NCI-H2029 (cell line): ENCODE data around the gene IQGAP3.
"Not testable (repeated sequence)": the region's sequence is repeated elsewhere in the genome, so short reads cannot be mapped to it uniquely, and the experiment has no call there.

Experiments
- DNase-seq: peaks from one replicate; lab custom pipeline; 2025; lab: John Stamatoyannopoulos, UW

IQGAP3 gene

GRCh38 chr1:156572663-156573018, 276 bp upstream of the IQGAP3 start:
- no peak for DNase-seq

GRCh38 chr1:156571261-156571852, 1.0 kb downstream of the IQGAP3 start:
- no peak for DNase-seq

- DNase-seq = no peak
Observed at GRCh38 chr1:156566436-156566835, 5.9 kb downstream of the IQGAP3 start.

GRCh38 chr1:156565519-156565918, 6.8 kb downstream of the IQGAP3 start:
- no peak for DNase-seq

GRCh38 chr1:156560585-156561163, 11.7 kb downstream of the IQGAP3 start:
- DNase-seq = no peak

- DNase-seq = no peak
Observed at GRCh38 chr1:156559797-156560385, 12.5 kb downstream of the IQGAP3 start.

- DNase-seq = no peak
Observed at GRCh38 chr1:156559086-156559796, 13.1 kb downstream of the IQGAP3 start.

GRCh38 chr1:156556354-156556753, 16.0 kb downstream of the IQGAP3 start:
- DNase-seq = no peak

- no peak for DNase-seq
Observed at GRCh38 chr1:156555715-156556114, 16.6 kb downstream of the IQGAP3 start.

GRCh38 chr1:156554971-156555370, 17.4 kb downstream of the IQGAP3 start:
- no peak for DNase-seq

GRCh38 chr1:156553860-156554485, 18.4 kb downstream of the IQGAP3 start:
- no peak for DNase-seq

- DNase-seq = not testable (repeated sequence)
Observed at GRCh38 chr1:156552937-156553336, 19.4 kb downstream of the IQGAP3 start.

- no peak for DNase-seq
Observed at GRCh38 chr1:156552518-156552917, 19.8 kb downstream of the IQGAP3 start.

GRCh38 chr1:156551869-156552268, 20.5 kb downstream of the IQGAP3 start:
- DNase-seq = no peak

- DNase-seq = no peak
Observed at GRCh38 chr1:156551066-156551643, 21.2 kb downstream of the IQGAP3 start.

- no peak for DNase-seq
Observed at GRCh38 chr1:156550346-156550745, 22.0 kb downstream of the IQGAP3 start.

GRCh38 chr1:156549831-156550230, 22.5 kb downstream of the IQGAP3 start:
- no peak for DNase-seq

GRCh38 chr1:156549390-156549789, 23.0 kb downstream of the IQGAP3 start:
- no peak for DNase-seq

- no peak for DNase-seq
Observed at GRCh38 chr1:156547982-156548381, 24.4 kb downstream of the IQGAP3 start.

GRCh38 chr1:156547434-156547833, 24.9 kb downstream of the IQGAP3 start:
- DNase-seq = no peak

- no peak for DNase-seq
Observed at GRCh38 chr1:156546267-156546666, 26.1 kb downstream of the IQGAP3 start.

GRCh38 chr1:156544592-156545102, 27.7 kb downstream of the IQGAP3 start:
- no peak for DNase-seq
